Naive thymus-derived CD4-positive, alpha-beta T cell (primary cell): ENCODE data around the gene EPAS1. TPM values are rescaled to one million over a fixed set of nuclear protein-coding genes. Genes with fewer than 3 reads are reported as not detected.

Experiments
- ATAC-seq: fragments of 150-1000 bp; cut with Tn5 transposase; 2 replicates; pipeline ENCODE4 v1.10.0; 2021; ENCODE audit warnings: mild to moderate bottlenecking, moderate library complexity
- CTCF ChIA-PET: fragments of 350-600 bp; sonication (Branson Sonifier 250); formaldehyde crosslinking; loops from one replicate; lab custom pipeline; 2021; ENCODE audit warnings: antibody characterized with exemption; lab: Charles Lee
- POLR2A ChIA-PET: fragments of 350-600 bp; sonication (Branson Sonifier 250); formaldehyde crosslinking; loops from one replicate; lab custom pipeline; 2021; ENCODE audit warnings: antibody characterized with exemption, inconsistent platforms; lab: Charles Lee
- DNase-seq, 9 donors: peaks; one replicate each; pipeline versions ENCODE4 v3.0.0 to v3.0.0-alpha.2; 2020 to 2022; ENCODE audit warnings: mixed read lengths in 1 of 9
- H3K27ac ChIP-seq: one replicate; pipeline ENCODE4 v1.7.0; 2013; ENCODE audit warnings: mild to moderate bottlenecking, low read depth, low read length, moderate library complexity
- H3K27me3 ChIP-seq, 2 donors: one replicate each; pipeline ENCODE4 v1.7.0; 2013; ENCODE audit warnings: low read length in 2 of 2, mild to moderate bottlenecking in 2 of 2, moderate library complexity in 2 of 2; ENCODE audit not compliant: control insufficient read depth in 2 of 2, insufficient read depth in 2 of 2
- H3K36me3 ChIP-seq, 3 experiments: 1 replicate in 2 of 3; 2 replicates in 1 of 3; pipeline ENCODE4 v1.7.0; 2013; ENCODE audit warnings: low read length in 3 of 3, mild to moderate bottlenecking in 3 of 3, moderate library complexity in 1 of 3; ENCODE audit not compliant: insufficient read depth in 3 of 3, control insufficient read depth in 2 of 3
- H3K4me1 ChIP-seq, 2 donors: one replicate each; pipeline ENCODE4 v1.7.0; 2013; ENCODE audit warnings: low read length in 2 of 2, mild to moderate bottlenecking in 2 of 2, moderate library complexity in 1 of 2; ENCODE audit not compliant: control insufficient read depth in 2 of 2, insufficient read depth in 2 of 2
- H3K4me3 ChIP-seq: 2 replicates; pipeline ENCODE4 v1.7.0; 2013; ENCODE audit warnings: mild to moderate bottlenecking, low read length
- H3K9me3 ChIP-seq, 3 experiments: 1 replicate in 2 of 3; 2 replicates in 1 of 3; pipeline ENCODE4 v1.7.0; 2013; ENCODE audit warnings: low read length in 3 of 3; ENCODE audit not compliant: control insufficient read depth in 2 of 3
- H3K27ac Mint-ChIP-seq, 9 donors: one replicate each; pipeline ENCODE4 v1.8.0; 2020 to 2022; ENCODE audit warnings: mixed read lengths in 9 of 9, mild to moderate bottlenecking in 8 of 9, moderate library complexity in 5 of 9, inconsistent platforms in 2 of 9
- H3K27me3 Mint-ChIP-seq, 5 donors: one replicate each; pipeline ENCODE4 v1.8.0; 2021 to 2022; ENCODE audit warnings: mixed read lengths in 5 of 5, mild to moderate bottlenecking in 1 of 5
- H3K36me3 Mint-ChIP-seq, 5 donors: one replicate each; pipeline ENCODE4 v1.8.0; 2020 to 2022; ENCODE audit warnings: mixed read lengths in 5 of 5, mild to moderate bottlenecking in 3 of 5, inconsistent platforms in 1 of 5
- H3K4me1 Mint-ChIP-seq, 7 donors: one replicate each; pipeline ENCODE4 v1.8.0; 2020 to 2022; ENCODE audit warnings: mixed read lengths in 7 of 7, mild to moderate bottlenecking in 3 of 7, inconsistent platforms in 1 of 7
- H3K4me3 Mint-ChIP-seq, 10 donors: one replicate each; pipeline ENCODE4 v1.8.0; 2020 to 2022; ENCODE audit warnings: mild to moderate bottlenecking in 10 of 10, mixed read lengths in 10 of 10, moderate library complexity in 6 of 10, inconsistent platforms in 2 of 10
- H3K9me3 Mint-ChIP-seq, 11 donors: one replicate each; pipeline ENCODE4 v1.8.0; 2020 to 2022; ENCODE audit warnings: mixed read lengths in 11 of 11, mild to moderate bottlenecking in 4 of 11, inconsistent platforms in 1 of 11, moderate library complexity in 1 of 11
- intact Hi-C, 2 donors: fragments of 100-400 bp; cut with micrococcal nuclease; formaldehyde crosslinking; loops; one replicate each; pipeline ENCODE4 v1.15.1; 2023
- polyA plus RNA-seq, 2 donors: library from polyadenylated mRNA; unstranded; fragments of 300-500 nt; fragmentation: Illumina TruSeq; gene quantifications; one replicate each; pipeline ENCODE4 v1.2.3, GENCODE V29; 2021
- total RNA-seq, 6 experiments: library from RNA in 5 of 6; stranded (reverse) in 5 of 6; gene quantifications; 1 replicate in 5 of 6; 2 replicates in 1 of 6; pipeline ENCODE4 v1.2.3 and lab custom pipeline; 2021 to 2026

The EPAS1 gene
- total and polyA plus RNA-seq, 7 experiments from 2014 or later: 0.18 to 17.0 (median 4.7) TPM; not detected in 1

- no peak for DNase-seq
- Histone ChIP-seq H3K4me1 (no peaks in the 10 kb centered on the region), H3K4me3 (no peak overlapping the region), H3K36me3 (no peaks in the 10 kb centered on the region), H3K9me3 (no peaks in the 10 kb centered on the region), H3K27ac (no peak overlapping the region), H3K27me3 (no peaks in the 10 kb centered on the region)
- intact Hi-C loops: no loop called here
- Mint-ChIP-seq H3K4me1 (peaks cover 2 to 20% (median 15%) of the 10 kb centered on the region in 7 donors), H3K36me3 (peaks cover 0 to 6% (median 3%) of the 10 kb centered on the region in 5 donors), H3K9me3 (no peaks in the 10 kb centered on the region), H3K27me3 (peaks cover 14 to 40% (median 32%) of the 10 kb centered on the region in 5 donors), H3K4me3 (peak overlapping the region in 3 of 10 donors; percentile 11 to 60 (median 45)), H3K27ac (peak overlapping the region in 1 of 9 donors; percentile 37)
- ChIA-PET POLR2A (no interaction called here), CTCF (no interaction called here)
- ATAC-seq: no peak
Observed at GRCh38 chr2:46276642-46277041, 20.6 kb upstream of the EPAS1 start.

GRCh38 chr2:46277431-46278190, 19.6 kb upstream of the EPAS1 start:
- intact Hi-C loops: no loop called here
- Mint-ChIP-seq H3K4me1 (peaks cover 2 to 20% (median 15%) of the 10 kb centered on the region in 7 donors), H3K27me3 (peaks cover 18 to 41% (median 32%) of the 10 kb centered on the region in 5 donors), H3K36me3 (peaks cover 0 to 6% (median 3%) of the 10 kb centered on the region in 5 donors), H3K4me3 (peak overlapping the region in 1 of 10 donors; percentile 60), H3K9me3 (no peaks in the 10 kb centered on the region), H3K27ac (no peak overlapping the region)
- no peak overlapping the region for H3K27ac ChIP-seq
- H3K4me1 ChIP-seq: no peaks in the 10 kb centered on the region
- no peaks in the 10 kb centered on the region for H3K9me3 ChIP-seq
- no peak overlapping the region for H3K4me3 ChIP-seq
- ATAC-seq (no peak), DNase-seq (no peak)
- H3K36me3 ChIP-seq: no peaks in the 10 kb centered on the region
- no peaks in the 10 kb centered on the region for H3K27me3 ChIP-seq
- CTCF ChIA-PET: no interaction called here
- POLR2A ChIA-PET: no interaction called here

GRCh38 chr2:46278952-46279351, 18.3 kb upstream of the EPAS1 start:
- ChIA-PET POLR2A (no interaction called here), CTCF (no interaction called here)
- Histone ChIP-seq H3K4me3 (no peak overlapping the region), H3K27me3 (no peaks in the 10 kb centered on the region), H3K36me3 (no peaks in the 10 kb centered on the region), H3K9me3 (no peaks in the 10 kb centered on the region), H3K27ac (no peak overlapping the region), H3K4me1 (no peaks in the 10 kb centered on the region)
- Mint-ChIP-seq H3K9me3 (no peaks in the 10 kb centered on the region), H3K36me3 (peaks cover 0 to 6% (median 3%) of the 10 kb centered on the region in 5 donors), H3K4me1 (peaks cover 2 to 20% (median 15%) of the 10 kb centered on the region in 7 donors), H3K27me3 (peaks cover 20 to 53% (median 32%) of the 10 kb centered on the region in 5 donors), H3K27ac (no peak overlapping the region), H3K4me3 (no peak overlapping the region)
- DNase-seq (no peak), ATAC-seq (no peak)
- intact Hi-C loops: no loop called here

- no peaks in the 10 kb centered on the region for H3K36me3 ChIP-seq
- Mint-ChIP-seq H3K27ac (no peak overlapping the region), H3K9me3 (no peaks in the 10 kb centered on the region), H3K4me1 (peaks cover 3 to 11% (median 7%) of the 10 kb centered on the region in 7 donors), H3K27me3 (peaks cover 20 to 46% (median 21%) of the 10 kb centered on the region in 5 donors), H3K4me3 (no peak overlapping the region), H3K36me3 (peaks cover 0 to 6% (median 2%) of the 10 kb centered on the region in 5 donors)
- intact Hi-C loops: no loop called here
- no peak overlapping the region for H3K27ac ChIP-seq
- no peaks in the 10 kb centered on the region for H3K9me3 ChIP-seq
- ChIA-PET CTCF (interaction anchor here (0.7 kb wide), 1 partner anchor 78 kb away, joined by 3 read pairs; no protein-coding TSS in a partner anchor), POLR2A (no interaction called here)
- DNase-seq (no peak), ATAC-seq (no peak)
- no peaks in the 10 kb centered on the region for H3K27me3 ChIP-seq
- no peak overlapping the region for H3K4me3 ChIP-seq
- no peaks in the 10 kb centered on the region for H3K4me1 ChIP-seq
Observed at GRCh38 chr2:46281939-46282338, 15.3 kb upstream of the EPAS1 start.

GRCh38 chr2:46283693-46284092, 13.5 kb upstream of the EPAS1 start:
- ChIA-PET POLR2A (no interaction called here), CTCF (interaction anchor here (0.6 kb wide), 1 partner anchor 13 kb away, joined by 3 read pairs; the partner anchor contains the start of gene EPAS1)
- Mint-ChIP-seq H3K4me1 (peaks cover 0 to 2% (median 0%) of the 10 kb centered on the region in 7 donors), H3K36me3 (no peaks in the 10 kb centered on the region), H3K9me3 (no peaks in the 10 kb centered on the region), H3K27ac (no peak overlapping the region), H3K4me3 (no peak overlapping the region), H3K27me3 (peaks cover 5 to 45% (median 7%) of the 10 kb centered on the region in 5 donors)
- DNase-seq: no peak
- no peaks in the 10 kb centered on the region for H3K9me3 ChIP-seq
- no peaks in the 10 kb centered on the region for H3K36me3 ChIP-seq
- no peak overlapping the region for H3K4me3 ChIP-seq
- intact Hi-C loops: no loop called here
- H3K27me3 ChIP-seq: no peaks in the 10 kb centered on the region
- H3K27ac ChIP-seq: no peak overlapping the region
- no peaks in the 10 kb centered on the region for H3K4me1 ChIP-seq
- ATAC-seq: no peak

- Histone ChIP-seq H3K27me3 (no peaks in the 10 kb centered on the region), H3K36me3 (no peaks in the 10 kb centered on the region), H3K4me1 (no peaks in the 10 kb centered on the region), H3K4me3 (no peak overlapping the region), H3K27ac (no peak overlapping the region), H3K9me3 (no peaks in the 10 kb centered on the region)
- no peaks in the 10 kb centered on the region for H3K9me3 Mint-ChIP-seq
- peaks cover 0 to 2% (median 0%) of the 10 kb centered on the region in 7 donors for H3K4me1 Mint-ChIP-seq
- H3K36me3 Mint-ChIP-seq: no peaks in the 10 kb centered on the region
- H3K4me3 Mint-ChIP-seq: no peak overlapping the region
- DNase-seq (no peak), ATAC-seq (no peak)
- H3K27ac Mint-ChIP-seq: no peak overlapping the region
- H3K27me3 Mint-ChIP-seq: peaks cover 0 to 46% (median 7%) of the 10 kb centered on the region in 5 donors
- ChIA-PET CTCF (no interaction called here), POLR2A (no interaction called here)
- intact Hi-C loops: no loop called here
Observed at GRCh38 chr2:46284260-46284659, 12.9 kb upstream of the EPAS1 start.
